Calu3 (cell line): ENCODE data around the gene CACNA2D1. TPM values are rescaled to one million over a fixed set of nuclear protein-coding genes. Genes with fewer than 3 reads are reported as not detected.

Source experiments
- BruUV-seq: library from RNA; stranded (reverse); fragments of 400-500 nt; replicated peaks from 2 replicates; lab custom pipeline; 2021; lab: Mats Ljungman, UMichigan
- CTCF ChIA-PET: fragments of 300-600 bp; sonication (Branson Sonifier 250); formaldehyde crosslinking; loops from one replicate; lab custom pipeline; 2022; ENCODE audit warnings: antibody characterized with exemption; lab: Charles Lee
- DNase-seq: peaks from one replicate; pipeline ENCODE4 v3.0.0; 2022
- H3K27ac Mint-ChIP-seq: one replicate; pipeline ENCODE4 v1.8.0; 2022; ENCODE audit warnings: mixed read lengths; ENCODE audit not compliant: unreplicated experiment
- H3K27me3 Mint-ChIP-seq: one replicate; pipeline ENCODE4 v1.8.0; 2022; ENCODE audit warnings: mixed read lengths; ENCODE audit not compliant: unreplicated experiment
- H3K36me3 Mint-ChIP-seq: one replicate; pipeline ENCODE4 v1.8.0; 2022; ENCODE audit warnings: mild to moderate bottlenecking, moderate library complexity, mixed read lengths; ENCODE audit not compliant: insufficient read depth, unreplicated experiment
- H3K4me1 Mint-ChIP-seq: one replicate; pipeline ENCODE4 v1.8.0; 2022; ENCODE audit warnings: mild to moderate bottlenecking, low read depth, mixed read lengths; ENCODE audit not compliant: unreplicated experiment
- H3K4me3 Mint-ChIP-seq: one replicate; pipeline ENCODE4 v1.8.0; 2022; ENCODE audit warnings: mild to moderate bottlenecking, low read depth, moderate library complexity, mixed read lengths; ENCODE audit not compliant: unreplicated experiment
- H3K9me3 Mint-ChIP-seq: one replicate; pipeline ENCODE4 v1.8.0; 2022; ENCODE audit warnings: low read depth, mixed read lengths; ENCODE audit not compliant: unreplicated experiment
- intact Hi-C: fragments of 100-400 bp; cut with micrococcal nuclease; formaldehyde crosslinking; loops from one replicate; pipeline ENCODE4 v1.10.0; 2022; ENCODE audit not compliant: unreplicated experiment
- total RNA-seq: library from RNA; stranded (reverse); gene quantifications from 2 replicates; pipeline ENCODE4 v1.2.3, GENCODE V29; 2022
- TF ChIP-seq, protein P1 (sequence below): fragments of 200-600 bp; IDR thresholded peaks from one replicate; pipeline ENCODE4 v1.8.0; 2022; ENCODE audit warnings: antibody characterized with exemption; ENCODE audit not compliant: unreplicated experiment

The CACNA2D1 gene
- total RNA-seq, 1 experiment from 2014 or later = 10.4 TPM

GRCh38 chr7:82162289-82162688, 281.3 kb downstream of the CACNA2D1 start:
- CTCF ChIA-PET = interaction anchor here (0.7 kb wide), 1 partner anchor 16 kb away, joined by 3 read pairs; no protein-coding TSS in a partner anchor
- H3K27ac Mint-ChIP-seq = no peak overlapping the region
- TF ChIP-seq, protein P1, sequence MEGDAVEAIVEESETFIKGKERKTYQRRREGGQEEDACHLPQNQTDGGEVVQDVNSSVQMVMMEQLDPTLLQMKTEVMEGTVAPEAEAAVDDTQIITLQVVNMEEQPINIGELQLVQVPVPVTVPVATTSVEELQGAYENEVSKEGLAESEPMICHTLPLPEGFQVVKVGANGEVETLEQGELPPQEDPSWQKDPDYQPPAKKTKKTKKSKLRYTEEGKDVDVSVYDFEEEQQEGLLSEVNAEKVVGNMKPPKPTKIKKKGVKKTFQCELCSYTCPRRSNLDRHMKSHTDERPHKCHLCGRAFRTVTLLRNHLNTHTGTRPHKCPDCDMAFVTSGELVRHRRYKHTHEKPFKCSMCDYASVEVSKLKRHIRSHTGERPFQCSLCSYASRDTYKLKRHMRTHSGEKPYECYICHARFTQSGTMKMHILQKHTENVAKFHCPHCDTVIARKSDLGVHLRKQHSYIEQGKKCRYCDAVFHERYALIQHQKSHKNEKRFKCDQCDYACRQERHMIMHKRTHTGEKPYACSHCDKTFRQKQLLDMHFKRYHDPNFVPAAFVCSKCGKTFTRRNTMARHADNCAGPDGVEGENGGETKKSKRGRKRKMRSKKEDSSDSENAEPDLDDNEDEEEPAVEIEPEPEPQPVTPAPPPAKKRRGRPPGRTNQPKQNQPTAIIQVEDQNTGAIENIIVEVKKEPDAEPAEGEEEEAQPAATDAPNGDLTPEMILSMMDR = no peak
- H3K9me3 Mint-ChIP-seq = no peaks in the 10 kb centered on the region
- no peak for DNase-seq
- no peaks in the 10 kb centered on the region for H3K4me1 Mint-ChIP-seq
- intact Hi-C loops = no loop called here
- H3K36me3 Mint-ChIP-seq = no peaks in the 10 kb centered on the region
- no peaks in the 10 kb centered on the region for H3K27me3 Mint-ChIP-seq
- BruUV-seq = no TSS peak
- no peak overlapping the region for H3K4me3 Mint-ChIP-seq

- H3K9me3 Mint-ChIP-seq = no peaks in the 10 kb centered on the region
- BruUV-seq = no TSS peak
- TF ChIP-seq, protein P1 = no peak
- DNase-seq = no peak
- no peaks in the 10 kb centered on the region for H3K27me3 Mint-ChIP-seq
- no peak overlapping the region for H3K4me3 Mint-ChIP-seq
- intact Hi-C loops = no loop called here
- H3K36me3 Mint-ChIP-seq = no peaks in the 10 kb centered on the region
- H3K27ac Mint-ChIP-seq = no peak overlapping the region
- H3K4me1 Mint-ChIP-seq = no peaks in the 10 kb centered on the region
- CTCF ChIA-PET = no interaction called here
Observed at GRCh38 chr7:82158327-82158726, 285.2 kb downstream of the CACNA2D1 start.

DNA sequence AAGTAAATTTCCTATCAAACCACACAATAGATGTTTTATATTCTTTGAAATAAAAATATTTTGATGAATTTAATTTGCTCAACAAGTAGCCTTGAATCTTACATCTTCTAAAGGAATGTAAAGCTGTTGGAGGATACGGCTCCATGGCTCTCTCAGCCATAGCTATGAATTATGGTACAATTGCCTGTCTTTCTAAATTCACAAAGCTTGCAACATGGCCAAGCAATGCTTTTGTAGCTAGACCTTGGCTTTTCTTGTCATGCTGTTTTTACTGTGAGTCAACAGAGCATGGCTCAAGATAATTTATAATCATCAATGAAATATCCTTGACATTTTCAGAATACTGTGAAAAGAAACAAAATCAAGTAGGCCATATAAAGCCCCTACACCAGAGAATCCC, 286.7 kb downstream of the CACNA2D1 start:
- intact Hi-C loops = no loop called here
- Mint-ChIP-seq H3K4me1 (no peaks in the 10 kb centered on the region), H3K4me3 (no peak overlapping the region), H3K27me3 (no peaks in the 10 kb centered on the region), H3K9me3 (no peaks in the 10 kb centered on the region), H3K27ac (no peak overlapping the region), H3K36me3 (no peaks in the 10 kb centered on the region)
- TF ChIP-seq, protein P1 = no peak
- BruUV-seq = no TSS peak
- CTCF ChIA-PET = no interaction called here
- no peak for DNase-seq

DNA sequence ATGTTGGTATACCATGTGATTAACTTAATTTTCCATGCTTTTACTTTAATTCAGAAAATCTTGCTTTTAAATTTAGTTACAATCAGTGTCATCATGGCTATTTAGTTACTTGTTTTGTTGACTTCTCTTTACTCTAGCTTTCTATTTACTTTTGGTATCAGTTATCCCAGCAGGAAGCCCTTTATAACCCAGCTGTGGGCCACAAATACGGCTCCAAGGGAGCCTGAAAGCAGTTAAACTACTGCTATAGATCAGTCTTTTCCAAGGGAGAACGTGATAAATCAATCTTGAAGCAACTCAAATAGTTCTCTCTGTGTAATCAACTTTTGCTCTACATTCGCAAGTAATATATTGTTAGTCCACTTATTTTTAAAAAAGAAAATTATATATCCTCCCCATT, 287.4 kb downstream of the CACNA2D1 start:
- Mint-ChIP-seq H3K4me3 (no peak overlapping the region), H3K27ac (no peak overlapping the region), H3K4me1 (no peaks in the 10 kb centered on the region), H3K27me3 (no peaks in the 10 kb centered on the region), H3K36me3 (no peaks in the 10 kb centered on the region), H3K9me3 (no peaks in the 10 kb centered on the region)
- CTCF ChIA-PET = no interaction called here
- intact Hi-C loops = no loop called here
- BruUV-seq = no TSS peak
- no peak for DNase-seq
- TF ChIP-seq, protein P1 = no peak
